Loucy (cell line): ENCODE data around the gene MAN1C1.

Experiments
- CTCF ChIP-seq: fragments of 200-600 bp; sonication (generic); conservative IDR thresholded peaks from 2 replicates; pipeline ENCODE4 v1.5.1; 2014; ENCODE audit warnings: mild to moderate bottlenecking, antibody characterized with exemption, low read length
- EZH2phosphoT487 ChIP-seq: fragments of 200-600 bp; IDR thresholded peaks from 2 replicates; pipeline ENCODE4 v1.6.1; 2018; ENCODE audit warnings: antibody characterized with exemption, mild to moderate bottlenecking, moderate library complexity, borderline replicate concordance

- no peak for TF ChIP-seq CTCF
- TF ChIP-seq EZH2phosphoT487, result no peak
These were observed 166.1 kb downstream of the MAN1C1 start for GRCh38 chr1:25782608-25783201.
